ENCODE data around the gene SASS6.

Gene SASS6, protein sequence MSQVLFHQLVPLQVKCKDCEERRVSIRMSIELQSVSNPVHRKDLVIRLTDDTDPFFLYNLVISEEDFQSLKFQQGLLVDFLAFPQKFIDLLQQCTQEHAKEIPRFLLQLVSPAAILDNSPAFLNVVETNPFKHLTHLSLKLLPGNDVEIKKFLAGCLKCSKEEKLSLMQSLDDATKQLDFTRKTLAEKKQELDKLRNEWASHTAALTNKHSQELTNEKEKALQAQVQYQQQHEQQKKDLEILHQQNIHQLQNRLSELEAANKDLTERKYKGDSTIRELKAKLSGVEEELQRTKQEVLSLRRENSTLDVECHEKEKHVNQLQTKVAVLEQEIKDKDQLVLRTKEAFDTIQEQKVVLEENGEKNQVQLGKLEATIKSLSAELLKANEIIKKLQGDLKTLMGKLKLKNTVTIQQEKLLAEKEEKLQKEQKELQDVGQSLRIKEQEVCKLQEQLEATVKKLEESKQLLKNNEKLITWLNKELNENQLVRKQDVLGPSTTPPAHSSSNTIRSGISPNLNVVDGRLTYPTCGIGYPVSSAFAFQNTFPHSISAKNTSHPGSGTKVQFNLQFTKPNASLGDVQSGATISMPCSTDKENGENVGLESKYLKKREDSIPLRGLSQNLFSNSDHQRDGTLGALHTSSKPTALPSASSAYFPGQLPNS

DNA sequence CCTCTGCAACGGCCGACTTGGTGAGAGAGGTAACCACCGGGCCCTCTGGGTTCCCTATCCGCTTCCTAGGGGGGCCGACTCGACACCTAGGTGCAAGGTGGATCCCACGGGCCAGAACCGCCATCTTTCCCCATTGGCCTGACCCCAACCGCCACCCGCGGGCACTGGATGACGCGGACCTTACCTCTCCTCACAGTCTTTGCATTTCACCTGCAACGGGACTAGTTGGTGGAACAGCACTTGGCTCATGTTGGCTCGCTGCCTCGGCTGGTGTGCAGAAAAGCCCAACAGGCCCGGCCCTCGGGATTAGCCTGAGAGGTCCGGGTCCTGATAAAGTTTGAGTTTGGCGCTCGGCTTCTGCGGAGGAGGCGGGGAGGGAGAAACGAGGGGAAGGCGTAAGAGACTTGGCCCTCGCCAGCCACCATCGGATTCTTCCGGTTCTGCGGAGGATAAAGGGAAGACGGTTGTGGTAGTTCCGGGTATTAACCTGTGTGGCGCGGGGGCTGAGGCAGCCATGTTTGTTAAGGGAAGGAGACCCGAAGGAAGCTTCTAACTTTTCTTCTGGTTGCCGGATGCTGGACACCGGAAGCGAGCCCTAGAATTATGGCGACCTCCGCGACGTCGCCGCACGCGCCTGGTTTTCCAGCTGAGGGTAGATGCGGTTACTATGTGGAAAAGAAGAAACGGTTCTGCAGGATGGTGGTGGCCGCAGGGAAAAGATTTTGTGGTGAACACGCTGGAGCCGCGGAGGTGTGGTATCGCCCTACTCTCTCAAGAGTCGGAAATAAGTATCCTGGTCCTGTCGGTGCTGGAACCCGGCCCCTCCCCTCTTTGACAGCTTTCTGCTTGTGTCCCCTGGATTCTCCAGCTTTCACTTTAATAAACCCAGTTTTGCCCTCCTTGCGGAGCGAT is at the start of gene SASS6, which contains the start of gene TRMT13:
Gene SASS6 (minus strand): TSS at position 365 of the 912 bp plus-strand sequence. CDS start 116 bp downstream, at position 249.
Gene TRMT13 (plus strand): TSS at position 598 of the 912 bp plus-strand sequence. CDS start 6 bp downstream, at position 604.
- DNase-seq (ENCODE audit: insufficient read length, low spot score), result peak; percentile 75
- FAIRE-seq, result no peak

- DNase-seq (ENCODE audit: insufficient read length, low spot score), result no peak
- FAIRE-seq, result no peak
Observed at GRCh38 chr1:100178091-100178490, 45.4 kb upstream of the SASS6 start, which contains the start of gene LRRC39. Gene LRRC39, minus strand, starts transcription at chr1:100178256. Its CDS starts 9,740 bp downstream, at chr1:100168516.

GRCh38 chr1:100177295-100178041 is 44.7 kb upstream of the SASS6 start:
- DNase-seq (ENCODE audit: insufficient read length, low spot score) (no peak), FAIRE-seq (no peak)

GRCh38 chr1:100168051-100168450 is 35.3 kb upstream of the SASS6 start:
- DNase-seq (ENCODE audit: insufficient read length, low spot score) (no peak), FAIRE-seq (no peak)

GRCh38 chr1:100164702-100165101 is 32.0 kb upstream of the SASS6 start:
- DNase-seq (ENCODE audit: insufficient read length, low spot score) (no peak), FAIRE-seq (no peak)

- no peak for FAIRE-seq
- DNase-seq (ENCODE audit: insufficient read length, low spot score), result no peak
Observed at GRCh38 chr1:100164216-100164615, 31.5 kb upstream of the SASS6 start.

DNA sequence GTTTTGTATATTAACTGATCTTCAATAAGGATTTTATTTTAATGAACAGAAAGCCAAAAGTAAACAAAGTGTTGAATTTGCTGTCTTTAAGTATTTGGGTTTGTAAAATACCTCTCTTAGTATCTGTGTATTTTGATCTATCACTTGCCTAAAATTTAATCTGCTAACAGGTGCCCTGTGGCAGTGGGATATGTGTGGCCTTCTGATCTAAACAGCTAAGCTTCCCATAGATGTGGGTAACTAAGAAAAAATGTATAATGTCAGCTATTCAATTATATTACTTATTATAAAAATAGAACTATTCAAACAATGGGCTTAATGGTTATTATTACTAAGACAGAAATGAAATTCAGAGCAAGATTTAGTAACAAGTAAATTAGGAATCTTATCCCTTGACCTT is 30.2 kb upstream of the SASS6 start:
- FAIRE-seq (no peak), DNase-seq (ENCODE audit: insufficient read length, low spot score) (no peak)

- no peak for DNase-seq (ENCODE audit: insufficient read length, low spot score)
- FAIRE-seq, result no peak
Observed at GRCh38 chr1:100152271-100152670, 19.5 kb upstream of the SASS6 start.

DNA sequence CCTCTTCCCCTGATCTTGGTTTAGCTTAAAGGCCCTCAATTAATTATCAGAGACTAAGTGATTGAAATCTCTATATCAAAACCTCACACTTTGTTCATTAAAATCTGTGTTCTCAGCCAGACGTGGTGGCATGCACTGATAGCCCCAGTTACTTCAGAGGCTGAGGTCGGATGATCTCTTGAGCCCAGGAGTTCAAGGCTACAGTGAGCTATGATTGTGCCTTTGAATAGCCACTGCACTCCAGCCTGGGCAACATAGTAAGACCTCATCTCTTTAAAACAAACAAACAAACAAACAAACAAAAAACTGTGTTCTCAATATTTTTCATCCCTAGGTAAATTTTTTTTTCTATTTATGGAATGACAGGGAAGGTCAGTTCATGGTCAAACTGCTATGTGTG is 18.9 kb upstream of the SASS6 start:
- no peak for DNase-seq (ENCODE audit: insufficient read length, low spot score)
- FAIRE-seq, result no peak

DNA sequence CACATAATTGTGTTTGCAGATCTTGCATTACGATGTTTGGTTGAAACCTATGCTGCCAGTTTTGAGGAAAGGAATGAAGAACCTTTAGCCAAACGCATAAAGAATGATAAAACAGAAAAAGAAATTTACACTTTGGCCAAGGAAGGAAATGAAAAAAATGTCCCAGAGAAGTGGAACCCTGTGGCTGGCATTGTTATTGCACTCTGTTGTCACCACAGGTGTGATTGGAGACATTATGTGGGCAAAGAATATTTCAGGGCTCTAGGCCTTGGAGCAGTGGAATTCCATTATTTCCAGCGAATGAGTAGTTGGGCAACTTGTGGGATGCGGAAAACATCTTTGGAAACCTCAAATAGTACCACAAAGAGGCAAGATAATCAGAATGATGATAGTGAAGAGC is 15.1 kb upstream of the SASS6 start:
- FAIRE-seq (no peak), DNase-seq (ENCODE audit: insufficient read length, low spot score) (no peak)

DNA sequence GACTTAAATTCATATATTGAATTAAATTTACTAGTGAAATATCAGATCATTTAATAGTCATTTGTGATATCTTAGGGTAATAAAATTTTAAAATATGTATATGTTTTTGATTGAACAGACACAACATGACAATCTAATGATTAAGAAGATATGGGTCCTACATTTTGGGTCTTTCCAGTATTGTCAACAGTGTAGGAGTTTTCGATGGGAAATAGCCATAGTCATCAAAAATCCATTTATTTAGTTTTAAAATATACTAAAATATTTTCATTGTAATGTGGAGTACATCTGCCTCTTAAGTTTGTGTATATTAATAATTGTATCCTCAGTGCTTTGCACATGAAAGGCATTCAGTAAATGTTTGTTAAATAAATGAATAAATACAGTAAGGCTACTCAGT is 14.2 kb upstream of the SASS6 start:
- FAIRE-seq (no peak), DNase-seq (ENCODE audit: insufficient read length, low spot score) (no peak)

DNA sequence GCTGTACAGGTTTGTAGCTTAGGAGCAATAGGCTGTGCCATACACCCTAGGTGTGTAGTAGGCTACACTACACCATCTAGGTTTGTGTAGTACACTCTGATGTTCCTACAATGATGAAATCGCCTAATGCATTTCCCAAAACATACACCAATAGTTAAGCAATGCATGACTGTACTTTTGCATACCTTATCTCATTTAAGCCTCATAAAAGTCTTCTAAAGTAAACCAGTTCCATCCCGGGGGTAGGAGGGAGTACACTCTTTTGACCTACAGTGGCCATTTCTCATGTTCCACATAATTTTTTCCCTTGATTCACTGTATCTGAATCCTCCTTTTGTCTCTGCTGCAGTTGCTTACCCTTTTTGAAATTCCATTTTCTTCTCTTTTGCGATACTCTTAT is 12.4 kb upstream of the SASS6 start:
- FAIRE-seq (no peak), DNase-seq (ENCODE audit: insufficient read length, low spot score) (no peak)

- DNase-seq (ENCODE audit: insufficient read length, low spot score) (no peak), FAIRE-seq (no peak)
Observed at GRCh38 chr1:100142343-100142742, 9.6 kb upstream of the SASS6 start.

- DNase-seq (ENCODE audit: insufficient read length, low spot score) (no peak), FAIRE-seq (no peak)
Observed at GRCh38 chr1:100141192-100141591, 8.5 kb upstream of the SASS6 start.

DNA sequence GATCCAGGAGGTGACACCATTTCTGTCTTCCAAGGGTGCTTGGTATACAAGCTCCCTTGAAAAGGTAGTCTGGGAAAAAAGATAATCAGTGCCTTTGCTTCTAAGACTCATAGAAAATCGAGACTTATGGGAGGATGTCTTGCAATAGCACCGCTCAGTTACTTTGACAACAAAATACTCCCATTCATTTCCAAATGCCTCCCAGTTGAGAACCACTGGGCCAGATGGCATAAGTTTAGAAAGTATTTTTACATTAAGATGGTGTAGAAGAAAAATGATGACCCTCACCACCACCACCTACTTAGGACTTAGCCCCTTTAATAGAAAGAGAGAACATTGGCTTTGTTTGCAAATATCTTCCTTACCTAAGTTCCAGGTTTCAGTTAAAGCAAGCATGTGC is 4.9 kb upstream of the SASS6 start:
- FAIRE-seq (no peak), DNase-seq (ENCODE audit: insufficient read length, low spot score) (no peak)

DNA sequence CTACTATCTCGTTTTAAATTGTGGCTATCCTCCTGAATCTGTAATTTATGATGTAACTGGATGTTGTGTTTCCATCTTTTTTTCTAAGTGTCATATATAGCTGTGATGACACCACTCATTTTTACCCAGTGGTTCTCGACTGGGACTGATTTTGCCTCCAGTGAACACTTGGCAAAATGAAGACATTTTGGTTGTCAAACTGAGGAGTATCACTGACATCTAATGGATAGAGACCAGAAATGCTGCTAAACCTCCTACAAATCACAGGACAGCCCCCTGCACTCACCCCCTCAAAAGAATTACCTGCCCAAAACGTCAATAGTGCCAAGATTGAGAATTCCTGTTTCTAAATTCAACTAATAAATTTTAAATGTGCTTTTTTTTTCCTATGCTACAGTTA is 2.1 kb upstream of the SASS6 start:
- FAIRE-seq (no peak), DNase-seq (ENCODE audit: insufficient read length, low spot score) (no peak)

DNA sequence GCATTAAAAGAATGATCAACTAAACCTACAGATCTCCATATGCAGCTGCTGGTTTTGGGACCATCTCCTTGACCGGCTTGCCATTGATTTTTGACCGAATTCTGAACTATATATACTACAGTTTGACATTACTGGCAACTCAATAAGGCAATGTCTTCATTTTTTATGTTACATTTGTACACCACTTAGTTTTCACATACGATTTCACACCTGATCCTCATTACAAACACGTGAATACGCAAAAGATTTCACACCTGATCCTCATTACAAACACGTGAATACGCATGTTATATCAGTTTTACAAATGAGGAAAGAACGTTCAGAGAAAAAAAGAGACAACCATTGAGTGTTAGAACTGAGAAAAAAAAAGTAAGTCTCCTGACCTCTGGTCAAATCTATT is 1.1 kb downstream of the SASS6 start:
- DNase-seq (ENCODE audit: insufficient read length, low spot score) (no peak), FAIRE-seq (no peak)

GRCh38 chr1:100130552-100131077 is 2.1 kb downstream of the SASS6 start:
- DNase-seq (ENCODE audit: insufficient read length, low spot score) (no peak), FAIRE-seq (no peak)

- DNase-seq (ENCODE audit: insufficient read length, low spot score), result no peak
- FAIRE-seq, result no peak
Observed at GRCh38 chr1:100127226-100127625, 5.5 kb downstream of the SASS6 start.

GRCh38 chr1:100122177-100122576 is 10.6 kb downstream of the SASS6 start:
- DNase-seq (ENCODE audit: insufficient read length, low spot score) (no peak), FAIRE-seq (no peak)
